Cardiac fibroblast (primary cell): ENCODE results near the gene OR2AE1.

Experiments
- DNase-seq, 2 donors: peaks; one replicate each; pipeline versions ENCODE4 v3.0.0 to v3.0.0-alpha.2; 2010; ENCODE audit warnings: low read depth in 2 of 2
- H3K4me3 ChIP-seq, 2 donors: replicated peaks in 1 of 2; 1 replicate in 1 of 2; 2 replicates in 1 of 2; pipeline ENCODE4 v1.5.1; 2011; ENCODE audit warnings: low read depth in 2 of 2, low read length in 2 of 2, mild to moderate bottlenecking in 2 of 2, moderate library complexity in 1 of 2
- CTCF ChIP-seq: IDR thresholded peaks from one replicate; pipeline ENCODE4 v1.5.1; 2011; ENCODE audit warnings: low read depth, mild to moderate bottlenecking, low read length, inconsistent platforms

Gene OR2AE1

GRCh38 chr7:99876933-99877332 is at the start of gene OR2AE1:
OR2AE1 (minus strand) TSS chr7:99877033; CDS start chr7:99877033, 0 bp downstream.
- no peak within 1 kb of the TSS for H3K4me3 ChIP-seq
- TF ChIP-seq CTCF, result no peak
- no peak for DNase-seq

- no peak for DNase-seq
- H3K4me3 ChIP-seq, result no peak overlapping the region
- no peak for TF ChIP-seq CTCF
Measured at GRCh38 chr7:99926321-99926720, 49.5 kb upstream of the OR2AE1 start.

- DNase-seq, result no peak
- no peak for TF ChIP-seq CTCF
- no peak overlapping the region for H3K4me3 ChIP-seq
Measured at GRCh38 chr7:99923200-99923599, 46.4 kb upstream of the OR2AE1 start.

- DNase-seq, result peak; percentile 7 to 13
- TF ChIP-seq CTCF, result no peak
- peak overlapping the region; percentile 75 to 89 for H3K4me3 ChIP-seq
Measured at GRCh38 chr7:99920149-99920548, 43.3 kb upstream of the OR2AE1 start.

- TF ChIP-seq CTCF, result no peak
- no peak for DNase-seq
- peak overlapping the region; percentile 75 to 89 for H3K4me3 ChIP-seq
Measured at GRCh38 chr7:99919814-99920112, 42.9 kb upstream of the OR2AE1 start.

- peak; percentile 93 to 95 for DNase-seq
- peak within 1 kb of the TSS; percentile 75 to 89 for H3K4me3 ChIP-seq
- TF ChIP-seq CTCF, result peak; percentile 8
Measured at GRCh38 chr7:99918959-99919813, 42.4 kb upstream of the OR2AE1 start, which contains the start of gene TRIM4. TRIM4 (minus strand) TSS chr7:99919530; CDS start chr7:99919401, 129 bp downstream.

- H3K4me3 ChIP-seq, result no peak overlapping the region
- TF ChIP-seq CTCF, result no peak
- no peak for DNase-seq
Measured at GRCh38 chr7:99910976-99911375, 34.1 kb upstream of the OR2AE1 start.
